ENCODE data around the gene STARD9. TPM values are rescaled to one million over a fixed set of nuclear protein-coding genes. Genes with fewer than 3 reads are reported as not detected.

The STARD9 gene
- total and polyA plus RNA-seq, 9 of the 15 experiments (the other 6 are each of a cell fraction or from before 2014, with no cell fraction given), result 0.45 to 6.0 (median 3.6) TPM

DNA sequence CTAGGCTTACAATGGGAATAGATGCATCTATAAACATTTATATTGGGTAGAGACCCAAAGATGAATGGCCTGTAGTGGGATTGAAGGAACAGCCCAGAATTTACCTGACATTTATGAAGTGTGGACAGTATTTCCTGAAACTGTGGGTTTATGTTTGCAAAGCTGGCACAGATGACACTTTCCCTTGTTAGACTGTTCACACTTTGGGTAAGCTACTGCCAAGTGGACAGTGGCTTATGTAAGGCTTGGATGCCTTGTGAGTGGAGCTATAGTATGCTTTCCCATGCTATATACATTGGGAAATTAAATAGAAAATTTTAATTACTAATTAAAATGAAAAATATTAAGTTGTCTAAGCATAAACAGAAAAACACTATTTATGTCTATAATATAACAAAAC, 48.5 kb downstream of the STARD9 start:
- Histone ChIP-seq H3K4me3 (no peak overlapping the region), H3K27ac (ENCODE audit: extremely low read depth, low read depth, low read length) (no peak overlapping the region), H3K4me1 (replicated peaks in 1 of 2; ENCODE audit: control insufficient read depth in 2 of 2, insufficient read depth in 2 of 2, low read length in 2 of 2) (peaks cover 3 to 7% of the 10 kb centered on the region in 2 experiments; a peak in 3 of 5 replicates), H2AFZ (ENCODE audit: low read depth, low read length) (no peak overlapping the region), H3K9ac (ENCODE audit: insufficient read depth in 1 of 2, low read depth in 2 of 2, low read length in 2 of 2) (no peak overlapping the region), H3K9me3 (replicated peaks; ENCODE audit: control insufficient read depth, insufficient read depth, low read depth, low read length) (no peaks in the 10 kb centered on the region), H3K4me2 (ENCODE audit: insufficient read depth, low read length) (no peak overlapping the region), H3K36me3 (ENCODE audit: control insufficient read depth, insufficient read depth, low read length) (no peaks in the 10 kb centered on the region), H3K9me1 (ENCODE audit: control insufficient read depth, insufficient read depth, low read length) (no peaks in the 10 kb centered on the region), H3K27me3 (ENCODE audit: control insufficient read depth in 2 of 2, insufficient read depth in 2 of 2, low read length in 2 of 2) (no peaks in the 10 kb centered on the region), H3K79me2 (ENCODE audit: control insufficient read depth, insufficient read depth, low read length) (no peaks in the 10 kb centered on the region), H4K20me1 (replicated peaks; ENCODE audit: control insufficient read depth, insufficient read depth, low read length) (no peaks in the 10 kb centered on the region)
- no peak for FAIRE-seq
- in situ Hi-C loops (cut with MboI) (no loop called here), intact Hi-C loops (cut with micrococcal nuclease) (no loop called here)
- no peak for TF ChIP-seq ZC3H4 (CRISPR knock-in tag; IDR thresholded peaks at IDR 0.05; ENCODE audit: borderline replicate concordance)
- TF ChIP-seq LARP7 (IDR thresholded peaks at IDR 0.05), result no peak
- no peak for TF ChIP-seq KAT8 (IDR thresholded peaks at IDR 0.05; ENCODE audit: low read depth)
- TF ChIP-seq GATAD2A (IDR thresholded peaks at IDR 0.05), result no peak
- TF ChIP-seq BRD9 (IDR thresholded peaks at IDR 0.05; ENCODE audit: low read depth, partially characterized antibody), result no peak
- TF ChIP-seq NFRKB (IDR thresholded peaks at IDR 0.05; ENCODE audit: low read depth), result no peak
- no peak for TF ChIP-seq NCOA2 (IDR thresholded peaks at IDR 0.05; ENCODE audit: partially characterized antibody in 2 of 2)
- no peak for TF ChIP-seq MED1 (CRISPR knock-in tag; IDR thresholded peaks at IDR 0.05; ENCODE audit: borderline replicate concordance)
- TF ChIP-seq POLR2A (conservative IDR thresholded peaks at IDR 0.05), result no peak
- TF ChIP-seq GABPA (tag; conservative IDR thresholded peaks at IDR 0.05; ENCODE audit: low read depth), result no peak
- no peak for TF ChIP-seq HMG20A (CRISPR knock-in tag; conservative IDR thresholded peaks at IDR 0.05)
- TF ChIP-seq, protein P1, sequence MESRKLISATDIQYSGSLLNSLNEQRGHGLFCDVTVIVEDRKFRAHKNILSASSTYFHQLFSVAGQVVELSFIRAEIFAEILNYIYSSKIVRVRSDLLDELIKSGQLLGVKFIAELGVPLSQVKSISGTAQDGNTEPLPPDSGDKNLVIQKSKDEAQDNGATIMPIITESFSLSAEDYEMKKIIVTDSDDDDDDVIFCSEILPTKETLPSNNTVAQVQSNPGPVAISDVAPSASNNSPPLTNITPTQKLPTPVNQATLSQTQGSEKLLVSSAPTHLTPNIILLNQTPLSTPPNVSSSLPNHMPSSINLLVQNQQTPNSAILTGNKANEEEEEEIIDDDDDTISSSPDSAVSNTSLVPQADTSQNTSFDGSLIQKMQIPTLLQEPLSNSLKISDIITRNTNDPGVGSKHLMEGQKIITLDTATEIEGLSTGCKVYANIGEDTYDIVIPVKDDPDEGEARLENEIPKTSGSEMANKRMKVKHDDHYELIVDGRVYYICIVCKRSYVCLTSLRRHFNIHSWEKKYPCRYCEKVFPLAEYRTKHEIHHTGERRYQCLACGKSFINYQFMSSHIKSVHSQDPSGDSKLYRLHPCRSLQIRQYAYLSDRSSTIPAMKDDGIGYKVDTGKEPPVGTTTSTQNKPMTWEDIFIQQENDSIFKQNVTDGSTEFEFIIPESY (CRISPR knock-in tag; IDR thresholded peaks at IDR 0.05), result no peak
- no peak for TF ChIP-seq ELF1 (tag; IDR thresholded peaks at IDR 0.05)
- TF ChIP-seq, protein P2, sequence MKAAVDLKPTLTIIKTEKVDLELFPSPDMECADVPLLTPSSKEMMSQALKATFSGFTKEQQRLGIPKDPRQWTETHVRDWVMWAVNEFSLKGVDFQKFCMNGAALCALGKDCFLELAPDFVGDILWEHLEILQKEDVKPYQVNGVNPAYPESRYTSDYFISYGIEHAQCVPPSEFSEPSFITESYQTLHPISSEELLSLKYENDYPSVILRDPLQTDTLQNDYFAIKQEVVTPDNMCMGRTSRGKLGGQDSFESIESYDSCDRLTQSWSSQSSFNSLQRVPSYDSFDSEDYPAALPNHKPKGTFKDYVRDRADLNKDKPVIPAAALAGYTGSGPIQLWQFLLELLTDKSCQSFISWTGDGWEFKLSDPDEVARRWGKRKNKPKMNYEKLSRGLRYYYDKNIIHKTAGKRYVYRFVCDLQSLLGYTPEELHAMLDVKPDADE (conservative IDR thresholded peaks at IDR 0.05; ENCODE audit: control insufficient read depth, low read depth, low read length), result no peak
- no peak for TF ChIP-seq RCOR1 (IDR thresholded peaks at IDR 0.05; ENCODE audit: borderline replicate concordance in 1 of 2, low read depth in 2 of 2, low read length in 2 of 2)
- no peak for TF ChIP-seq TSC22D4 (tag; IDR thresholded peaks at IDR 0.05)
- DNase-seq (ENCODE audit: extremely low read depth in 1 of 4, low spot score in 3 of 4), result no peak
- ChIA-PET POLR2A (interaction anchor here (1.4 kb wide), 1 partner anchor 11 kb away, joined by 4 read pairs; no protein-coding TSS in a partner anchor), CTCF (ENCODE audit: low intra/inter-chr PET ratio) (no interaction called here)
- ATAC-seq, result no peak
- BruUV-seq (replicated peaks), result no TSS peak
